Fibroblast of lung (primary cell): Measurements from ENCODE around the gene KCTD10. TPM values are rescaled to one million over a fixed set of nuclear protein-coding genes. Genes with fewer than 3 reads are reported as not detected.

Experiments
- DNase-seq, 2 donors: peaks; one replicate each; pipeline versions ENCODE4 v3.0.0 to v3.0.0-alpha.2; 2010; ENCODE audit warnings: low read depth in 2 of 2
- H2AFZ ChIP-seq: 2 replicates; pipeline ENCODE4 v1.5.1; 2012; ENCODE audit warnings: low read length, control low read depth, inconsistent platforms
- H3K27ac ChIP-seq: 2 replicates; pipeline ENCODE4 v1.5.1; 2011; ENCODE audit warnings: low read length, control low read depth; ENCODE audit not compliant: insufficient read depth
- H3K27me3 ChIP-seq: 2 replicates; pipeline ENCODE4 v1.5.1; 2011; ENCODE audit warnings: mild to moderate bottlenecking, low read length; ENCODE audit not compliant: control insufficient read depth, insufficient read depth
- H3K36me3 ChIP-seq: 2 replicates; pipeline ENCODE4 v1.5.1; 2011; ENCODE audit warnings: low read length; ENCODE audit not compliant: control insufficient read depth, insufficient read depth
- H3K4me1 ChIP-seq: 2 replicates; pipeline ENCODE4 v1.5.1; 2011; ENCODE audit warnings: low read length; ENCODE audit not compliant: control insufficient read depth, insufficient read depth; ENCODE audit errors: extremely low read depth
- H3K4me2 ChIP-seq: 2 replicates; pipeline ENCODE4 v1.5.1; 2011; ENCODE audit warnings: low read length, control low read depth; ENCODE audit not compliant: insufficient read depth; ENCODE audit errors: extremely low read depth
- H3K4me3 ChIP-seq, 4 experiments: fragments of 200-600 bp in 1 of 4; sonication (generic) in 1 of 4; replicated peaks in 1 of 4; 2 replicates each; pipeline ENCODE4 v1.5.1; 2011 to 2016; ENCODE audit warnings: low read length in 4 of 4, low read depth in 3 of 4, mild to moderate bottlenecking in 3 of 4, control low read depth in 2 of 4, inconsistent platforms in 1 of 4, mixed read lengths in 1 of 4; ENCODE audit not compliant: insufficient read depth in 1 of 4; ENCODE audit errors: control extremely low read depth in 1 of 4
- H3K79me2 ChIP-seq: 2 replicates; pipeline ENCODE4 v1.5.1; 2012; ENCODE audit warnings: mild to moderate bottlenecking, low read length, inconsistent platforms; ENCODE audit not compliant: control insufficient read depth, insufficient read depth
- H3K9ac ChIP-seq: 2 replicates; pipeline ENCODE4 v1.5.1; 2011; ENCODE audit warnings: mild to moderate bottlenecking, low read length, control low read depth; ENCODE audit not compliant: insufficient read depth
- H3K9me3 ChIP-seq: 2 replicates; pipeline ENCODE4 v1.5.1; 2012; ENCODE audit warnings: low read depth, low read length; ENCODE audit not compliant: control insufficient read depth, insufficient read depth
- H4K20me1 ChIP-seq: 2 replicates; pipeline ENCODE4 v1.5.1; 2011; ENCODE audit warnings: low read length; ENCODE audit not compliant: control insufficient read depth, insufficient read depth; ENCODE audit errors: extremely low read depth
- CTCF ChIP-seq, 2 donors: IDR thresholded peaks in 1 of 2; conservative IDR thresholded peaks in 1 of 2; 1 replicate in 1 of 2; 2 replicates in 1 of 2; pipeline ENCODE4 v1.5.1; 2011 to 2012; ENCODE audit warnings: low read length in 2 of 2, control low read depth in 1 of 2, inconsistent platforms in 1 of 2, low read depth in 1 of 2, mild to moderate bottlenecking in 1 of 2
- EZH2 ChIP-seq: IDR thresholded peaks from 2 replicates; pipeline ENCODE4 v1.5.1; 2012; ENCODE audit warnings: low read length, control low read depth, mild to moderate bottlenecking; ENCODE audit errors: missing control alignments
- polyA plus RNA-seq, 2 donors: library from polyadenylated mRNA; depleted of rRNA in 1 of 2; stranded (reverse) in 1 of 2; unstranded in 1 of 2; fragments of >200 nt; gene quantifications; 2 replicates each; pipeline ENCODE4 v1.2.1, GENCODE V29; 2011 to 2012; ENCODE audit warnings: missing spikeins in 1 of 2
- total RNA-seq: library from RNA; depleted of rRNA; stranded (reverse); fragments of >200 nt; gene quantifications from 2 replicates; pipeline ENCODE4 v1.2.1, GENCODE V29; 2014

Gene KCTD10
- total and polyA plus RNA-seq, 2 donors (not counting 1 experiment from before 2014, with no cell fraction given): 106 to 190 TPM

GRCh38 chr12:109461049-109461845, 15.9 kb downstream of the KCTD10 start:
- Histone ChIP-seq H2AFZ (no peak overlapping the region), H3K36me3 (peaks cover 16% of the 10 kb centered on the region), H3K27me3 (no peaks in the 10 kb centered on the region), H4K20me1 (no peaks in the 10 kb centered on the region), H3K4me3 (no peak overlapping the region), H3K4me2 (peak overlapping the region; percentile 72), H3K4me1 (peaks cover 72% of the 10 kb centered on the region), H3K27ac (peak overlapping the region; percentile 99), H3K9me3 (no peaks in the 10 kb centered on the region), H3K9ac (peak overlapping the region; percentile 62), H3K79me2 (peaks cover 80% of the 10 kb centered on the region)
- TF ChIP-seq EZH2 (no peak), CTCF (conservative IDR thresholded peaks at IDR 0.05 in 1 of 2, IDR thresholded peaks at IDR 0.05 in 1 of 2; ENCODE audit: low read depth in 1 of 2, low read length in 2 of 2) (no peak)
- DNase-seq: peak; percentile 52 to 68

DNA sequence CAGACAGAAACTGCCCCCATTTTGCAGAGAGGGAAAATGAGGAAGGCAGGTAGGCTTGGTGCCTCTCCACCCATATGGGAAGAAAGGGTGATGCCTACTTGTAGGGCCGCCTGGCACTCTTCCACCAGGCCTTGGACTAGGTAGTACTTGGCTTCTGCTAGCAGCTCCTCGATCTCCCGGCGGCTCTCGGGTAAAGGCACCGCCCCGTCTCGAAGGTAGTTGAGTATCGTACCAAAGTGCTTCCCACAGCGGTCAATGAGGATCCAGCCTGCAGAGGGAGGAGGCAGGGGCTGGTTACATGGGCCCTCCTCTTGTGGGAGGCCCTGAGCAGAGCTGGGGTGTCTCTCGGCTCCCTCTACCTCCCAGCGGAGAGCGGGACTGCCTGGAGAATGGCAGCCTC, 16.6 kb downstream of the KCTD10 start:
- Histone ChIP-seq H3K9ac (no peak overlapping the region), H3K4me3 (no peak overlapping the region), H3K9me3 (no peaks in the 10 kb centered on the region), H3K79me2 (peaks cover 79% of the 10 kb centered on the region), H4K20me1 (no peaks in the 10 kb centered on the region), H3K27ac (peak overlapping the region; percentile 99), H3K4me1 (peaks cover 69% of the 10 kb centered on the region), H2AFZ (no peak overlapping the region), H3K36me3 (peaks cover 20% of the 10 kb centered on the region), H3K27me3 (no peaks in the 10 kb centered on the region), H3K4me2 (no peak overlapping the region)
- TF ChIP-seq EZH2: no peak
- no peak for TF ChIP-seq CTCF (conservative IDR thresholded peaks at IDR 0.05 in 1 of 2, IDR thresholded peaks at IDR 0.05 in 1 of 2; ENCODE audit: low read depth in 1 of 2, low read length in 2 of 2)
- no peak for DNase-seq

DNA sequence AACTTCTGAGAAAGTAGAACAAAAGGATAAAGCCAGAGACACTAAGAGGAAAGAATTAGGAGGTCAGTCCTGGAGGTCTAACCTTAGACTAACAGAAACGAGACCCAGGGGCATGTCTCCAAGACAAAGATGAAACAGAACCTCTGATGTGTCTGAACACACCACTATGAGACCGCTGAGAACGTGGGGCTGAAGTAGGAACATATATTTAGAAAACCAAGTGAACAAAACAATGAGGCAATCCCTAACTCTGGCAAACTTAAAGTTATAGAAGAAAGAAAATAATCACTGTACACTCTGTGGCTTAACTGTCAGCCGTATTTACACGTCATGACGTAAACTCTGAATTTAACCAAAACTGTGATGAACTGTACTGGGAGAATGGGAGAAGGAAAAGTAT, 17.9 kb downstream of the KCTD10 start:
- Histone ChIP-seq H3K9ac (no peak overlapping the region), H3K4me1 (peaks cover 56% of the 10 kb centered on the region), H3K27me3 (no peaks in the 10 kb centered on the region), H2AFZ (no peak overlapping the region), H3K9me3 (no peaks in the 10 kb centered on the region), H3K4me3 (no peak overlapping the region), H3K4me2 (peak overlapping the region; percentile 42), H3K79me2 (peaks cover 69% of the 10 kb centered on the region), H3K27ac (peak overlapping the region; percentile 99), H4K20me1 (no peaks in the 10 kb centered on the region), H3K36me3 (peaks cover 27% of the 10 kb centered on the region)
- peak; percentile 53 to 86 for DNase-seq
- TF ChIP-seq CTCF (conservative IDR thresholded peaks at IDR 0.05 in 1 of 2, IDR thresholded peaks at IDR 0.05 in 1 of 2; ENCODE audit: low read depth in 1 of 2, low read length in 2 of 2) (no peak), EZH2 (no peak)
